MM.1S (cell line): ENCODE data around the gene POU2AF3.

Source experiments
- DNase-seq: peaks from one replicate; pipeline ENCODE4 v3.0.0-alpha.2; 2015
- H2AFZ ChIP-seq: fragments of 300-600 bp; sonication (generic); 2 replicates; pipeline ENCODE4 v1.6.0; 2016; ENCODE audit warnings: antibody characterized with exemption, low read length
- H3F3A ChIP-seq: fragments of 300-600 bp; sonication (generic); 2 replicates; pipeline ENCODE4 v1.6.1; 2016; ENCODE audit warnings: mild to moderate bottlenecking, antibody characterized with exemption, low read length, moderate library complexity, mixed read lengths; ENCODE audit not compliant: insufficient read depth
- H3K27ac ChIP-seq: fragments of 300-600 bp; sonication (generic); 2 replicates; pipeline ENCODE4 v1.5.1; 2016; ENCODE audit warnings: mild to moderate bottlenecking, low read length
- H3K27me3 ChIP-seq: fragments of 300-600 bp; sonication (generic); replicated peaks from 2 replicates; pipeline ENCODE4 v1.6.0; 2016; ENCODE audit warnings: low read length; ENCODE audit not compliant: insufficient read depth
- H3K36me3 ChIP-seq: fragments of 300-600 bp; sonication (generic); replicated peaks from 2 replicates; pipeline ENCODE4 v1.6.1; 2016; ENCODE audit warnings: mild to moderate bottlenecking, low read length, mixed read lengths; ENCODE audit not compliant: insufficient read depth
- H3K4me1 ChIP-seq: fragments of 300-600 bp; sonication (generic); 2 replicates; pipeline ENCODE4 v1.6.1; 2016; ENCODE audit warnings: low read length, mixed read lengths
- H3K4me2 ChIP-seq: fragments of 300-600 bp; sonication (generic); 2 replicates; pipeline ENCODE4 v1.6.0; 2016; ENCODE audit warnings: low read depth, low read length
- H3K4me3 ChIP-seq: fragments of 300-600 bp; sonication (generic); 2 replicates; pipeline ENCODE4 v1.5.1; 2016; ENCODE audit warnings: low read length, mixed read lengths
- H3K79me2 ChIP-seq: fragments of 300-600 bp; sonication (generic); 2 replicates; pipeline ENCODE4 v1.6.1; 2016; ENCODE audit warnings: mixed run types, low read length, mixed read lengths
- H3K9ac ChIP-seq: fragments of 300-600 bp; sonication (generic); 2 replicates; pipeline ENCODE4 v1.6.1; 2016; ENCODE audit warnings: low read length, mixed read lengths
- H3K9me2 ChIP-seq: fragments of 300-600 bp; sonication (generic); replicated peaks from 2 replicates; pipeline ENCODE4 v1.6.1; 2016; ENCODE audit warnings: mild to moderate bottlenecking, low read length, mixed read lengths; ENCODE audit not compliant: insufficient read depth
- H3K9me3 ChIP-seq: fragments of 300-600 bp; sonication (generic); replicated peaks from 2 replicates; pipeline ENCODE4 v1.6.1; 2016; ENCODE audit warnings: mild to moderate bottlenecking, low read length, mixed read lengths; ENCODE audit not compliant: insufficient read depth
- H4K20me1 ChIP-seq: fragments of 300-600 bp; sonication (generic); 2 replicates; pipeline ENCODE4 v1.6.1; 2016; ENCODE audit warnings: mild to moderate bottlenecking, low read length, moderate library complexity, mixed read lengths; ENCODE audit not compliant: insufficient read depth
- EZH2 ChIP-seq: fragments of 300-600 bp; sonication (generic); optimal IDR thresholded peaks from 2 replicates; pipeline ENCODE3; 2017; ENCODE audit warnings: low read depth, mild to moderate bottlenecking, antibody characterized with exemption, low read length, mixed read lengths
- EZH2phosphoT487 ChIP-seq: fragments of 300-600 bp; sonication (generic); IDR thresholded peaks from 2 replicates; pipeline ENCODE4 v1.6.1; 2018; ENCODE audit warnings: antibody characterized with exemption, low read length
- TF ChIP-seq, protein P1 (sequence below): fragments of 300-600 bp; sonication (generic); IDR thresholded peaks from 2 replicates; pipeline ENCODE4 v1.5.1; 2016; ENCODE audit warnings: antibody characterized with exemption, low read length, mixed read lengths

Gene POU2AF3

DNA sequence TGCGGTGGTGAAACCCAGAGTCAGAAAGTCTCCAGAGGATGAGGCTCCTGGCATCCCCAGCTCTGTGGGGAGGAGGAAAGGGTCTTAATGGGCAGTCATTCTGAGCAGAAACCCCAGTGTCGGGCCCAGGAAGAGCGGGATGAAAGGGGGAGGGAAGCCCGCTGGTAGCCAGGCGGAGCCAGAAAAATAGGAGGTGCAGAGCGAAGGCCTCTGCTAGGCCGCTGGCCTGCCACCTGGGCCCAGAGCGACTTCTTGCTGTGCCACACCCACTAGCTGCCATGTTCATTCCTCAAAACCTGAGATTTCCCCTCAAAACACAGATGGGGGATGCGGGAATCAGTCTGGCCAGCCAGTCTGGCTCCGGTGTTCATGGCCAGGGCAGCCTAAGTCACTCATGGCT lies 650 bp upstream of the POU2AF3 start:
- TF ChIP-seq EZH2phosphoT487, result no peak
- no peak for TF ChIP-seq EZH2
- TF ChIP-seq, protein P1, sequence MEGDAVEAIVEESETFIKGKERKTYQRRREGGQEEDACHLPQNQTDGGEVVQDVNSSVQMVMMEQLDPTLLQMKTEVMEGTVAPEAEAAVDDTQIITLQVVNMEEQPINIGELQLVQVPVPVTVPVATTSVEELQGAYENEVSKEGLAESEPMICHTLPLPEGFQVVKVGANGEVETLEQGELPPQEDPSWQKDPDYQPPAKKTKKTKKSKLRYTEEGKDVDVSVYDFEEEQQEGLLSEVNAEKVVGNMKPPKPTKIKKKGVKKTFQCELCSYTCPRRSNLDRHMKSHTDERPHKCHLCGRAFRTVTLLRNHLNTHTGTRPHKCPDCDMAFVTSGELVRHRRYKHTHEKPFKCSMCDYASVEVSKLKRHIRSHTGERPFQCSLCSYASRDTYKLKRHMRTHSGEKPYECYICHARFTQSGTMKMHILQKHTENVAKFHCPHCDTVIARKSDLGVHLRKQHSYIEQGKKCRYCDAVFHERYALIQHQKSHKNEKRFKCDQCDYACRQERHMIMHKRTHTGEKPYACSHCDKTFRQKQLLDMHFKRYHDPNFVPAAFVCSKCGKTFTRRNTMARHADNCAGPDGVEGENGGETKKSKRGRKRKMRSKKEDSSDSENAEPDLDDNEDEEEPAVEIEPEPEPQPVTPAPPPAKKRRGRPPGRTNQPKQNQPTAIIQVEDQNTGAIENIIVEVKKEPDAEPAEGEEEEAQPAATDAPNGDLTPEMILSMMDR, result no peak
- H3K4me1 ChIP-seq, result no peaks in the 10 kb centered on the region
- no peak overlapping the region for H3K4me2 ChIP-seq

DNA sequence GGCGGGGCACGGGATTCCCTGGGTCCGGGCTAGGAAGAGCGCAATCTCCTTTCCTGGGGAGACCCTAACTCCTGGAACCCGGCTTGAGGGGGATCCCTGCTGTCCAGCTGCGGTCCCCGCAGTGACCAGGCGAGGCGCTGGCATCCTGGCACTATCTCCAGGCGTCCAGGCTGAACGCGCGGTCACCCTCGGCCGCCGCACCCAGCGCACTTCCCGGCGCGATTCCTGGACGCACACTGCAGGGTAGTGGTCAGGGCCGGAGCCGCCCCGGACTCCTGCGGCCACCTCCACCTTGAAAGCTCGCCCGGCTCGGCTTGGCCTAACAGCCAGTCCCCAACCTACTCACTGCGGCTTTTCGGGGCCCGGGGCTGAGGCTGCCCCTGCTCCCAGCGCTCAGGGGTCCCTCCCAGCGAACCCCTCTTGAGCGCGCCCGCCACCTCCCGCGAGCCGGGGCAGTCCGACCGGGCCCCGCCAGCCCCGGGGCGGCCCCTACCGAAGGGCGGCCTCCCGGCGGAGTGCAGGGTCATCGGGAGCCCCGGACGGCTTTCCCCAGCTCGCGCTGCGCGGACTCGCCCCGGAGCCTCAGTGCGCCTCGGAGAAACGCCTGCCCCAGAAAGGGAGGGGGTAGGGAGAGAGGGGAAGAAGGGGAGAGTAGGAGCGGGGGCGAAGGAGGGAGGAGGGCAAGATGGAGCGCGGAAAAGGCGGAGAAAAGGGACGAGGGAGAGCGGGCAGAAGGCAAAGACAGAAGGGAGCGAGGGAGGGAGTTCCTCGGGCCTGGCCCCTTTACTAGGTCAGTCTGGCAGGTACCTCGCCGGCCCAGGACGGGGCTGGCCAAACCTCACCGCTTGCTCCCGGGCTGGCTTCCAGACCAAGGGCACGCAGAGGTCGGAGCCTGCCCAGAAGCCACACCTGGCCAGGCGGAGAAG lies 1.0 kb downstream of the POU2AF3 start:
- Histone ChIP-seq H3K27me3 (no peaks in the 10 kb centered on the region), H3K4me2 (no peak overlapping the region), H4K20me1 (no peaks in the 10 kb centered on the region)

More for the DNA sequence above, 650 bp upstream of the POU2AF3 start:
- H3K9ac ChIP-seq, result no peak overlapping the region
- no peaks in the 10 kb centered on the region for H3F3A ChIP-seq
- H3K4me3 ChIP-seq, result no peak overlapping the region
- DNase-seq, result no peak
- no peaks in the 10 kb centered on the region for H4K20me1 ChIP-seq
- no peaks in the 10 kb centered on the region for H3K27me3 ChIP-seq
- no peak overlapping the region for H2AFZ ChIP-seq
- H3K36me3 ChIP-seq, result no peaks in the 10 kb centered on the region
- H3K9me3 ChIP-seq, result no peaks in the 10 kb centered on the region
- no peaks in the 10 kb centered on the region for H3K9me2 ChIP-seq
- H3K27ac ChIP-seq, result no peak overlapping the region
- no peaks in the 10 kb centered on the region for H3K79me2 ChIP-seq

DNA sequence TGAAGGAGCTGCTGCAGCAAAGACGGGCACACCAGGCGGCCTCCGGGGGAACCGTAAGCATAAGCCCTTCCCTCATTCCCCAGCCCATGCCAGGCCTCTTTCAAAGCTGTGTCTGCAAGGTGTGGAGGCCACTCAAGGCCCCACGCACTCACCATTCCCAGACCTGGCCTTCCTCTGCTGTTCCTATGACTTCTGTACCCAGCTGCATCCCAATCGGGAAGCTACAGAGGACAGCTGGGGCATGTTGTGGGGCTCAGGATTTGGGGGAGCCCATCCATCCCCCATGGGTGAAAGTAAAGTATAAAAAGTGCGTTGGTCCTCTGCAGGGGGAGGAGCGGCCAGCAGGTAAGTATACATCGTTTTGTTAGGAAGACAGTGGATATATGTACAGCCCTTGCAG lies 2.2 kb downstream of the POU2AF3 start:
- Histone ChIP-seq H3K36me3 (no peaks in the 10 kb centered on the region), H3F3A (no peaks in the 10 kb centered on the region), H3K9ac (no peak overlapping the region), H3K79me2 (no peaks in the 10 kb centered on the region), H3K27me3 (no peaks in the 10 kb centered on the region), H3K9me3 (no peaks in the 10 kb centered on the region), H3K4me3 (no peak overlapping the region), H3K27ac (no peak overlapping the region), H3K9me2 (no peaks in the 10 kb centered on the region), H3K4me2 (no peak overlapping the region), H4K20me1 (no peaks in the 10 kb centered on the region), H3K4me1 (no peaks in the 10 kb centered on the region), H2AFZ (no peak overlapping the region)
- TF ChIP-seq EZH2phosphoT487, result no peak
- TF ChIP-seq, protein P1, result no peak
- TF ChIP-seq EZH2, result no peak
- no peak for DNase-seq

More for the DNA sequence above, 1.0 kb downstream of the POU2AF3 start:
- H2AFZ ChIP-seq, result no peak overlapping the region
- no peaks in the 10 kb centered on the region for H3K4me1 ChIP-seq
- H3K9me2 ChIP-seq, result no peaks in the 10 kb centered on the region
- TF ChIP-seq EZH2phosphoT487, result no peak
- TF ChIP-seq, protein P1, result no peak
- no peak for TF ChIP-seq EZH2
- no peaks in the 10 kb centered on the region for H3F3A ChIP-seq
- no peak overlapping the region for H3K9ac ChIP-seq
- DNase-seq, result no peak
- no peak overlapping the region for H3K27ac ChIP-seq
- no peaks in the 10 kb centered on the region for H3K79me2 ChIP-seq
- H3K9me3 ChIP-seq, result no peaks in the 10 kb centered on the region
- H3K36me3 ChIP-seq, result no peaks in the 10 kb centered on the region
- no peak overlapping the region for H3K4me3 ChIP-seq
